HEK293 (cell line): Measurements from ENCODE around the gene MCF2L.

Experiments
- CTCF ChIA-PET: fragments of 350-600 bp; formaldehyde crosslinking; extraction: SDS; loops from one replicate; lab custom pipeline; 2021; ENCODE audit warnings: antibody characterized with exemption; lab: Yijun Ruan, JAX
- POLR2A ChIA-PET: fragments of 300-600 bp; formaldehyde crosslinking; extraction: SDS; loops from one replicate; lab custom pipeline; 2020; ENCODE audit warnings: antibody characterized with exemption, inconsistent platforms; lab: Yijun Ruan, JAX
- H3K27ac ChIP-seq: fragments of 200-500 bp; sonication (Bioruptor generic); 2 replicates; pipeline ENCODE4 v1.5.1; 2014; ENCODE audit warnings: low read depth, low read length, control low read depth, inconsistent platforms; ENCODE audit errors: extremely low read depth
- H3K36me3 ChIP-seq, 2 experiments: fragments of 200-500 bp in 1 of 2; sonication (Bioruptor generic) in 1 of 2; 1 replicate in 1 of 2; 2 replicates in 1 of 2; pipeline ENCODE4 v1.5.1; 2014 to 2017; ENCODE audit warnings: inconsistent platforms in 2 of 2, low read length in 2 of 2; ENCODE audit not compliant: control insufficient read depth in 2 of 2, insufficient read depth in 1 of 2
- H3K4me1 ChIP-seq: fragments of 200-500 bp; sonication (Bioruptor generic); 2 replicates; pipeline ENCODE4 v1.5.1; 2014; ENCODE audit warnings: mild to moderate bottlenecking, low read length, inconsistent platforms; ENCODE audit not compliant: control insufficient read depth, insufficient read depth
- H3K4me3 ChIP-seq: 2 replicates; pipeline ENCODE4 v1.5.1; 2011; ENCODE audit warnings: low read depth, mild to moderate bottlenecking, control low read depth, low read length, moderate library complexity
- H3K9me3 ChIP-seq: fragments of 200-500 bp; sonication (Bioruptor generic); 2 replicates; pipeline ENCODE4 v1.5.1; 2014; ENCODE audit warnings: low read depth, low read length, inconsistent platforms; ENCODE audit not compliant: control insufficient read depth, insufficient read depth
- ATF2 ChIP-seq: fragments of 450-650 bp; formaldehyde crosslinking; IDR thresholded peaks from 2 replicates; pipeline ENCODE4 v1.5.1; 2016; ENCODE audit warnings: missing biosample characterization, missing genetic modification characterization, low read depth
- CTCF ChIP-seq: fragments of 450-650 bp; formaldehyde crosslinking; IDR thresholded peaks from 2 replicates; pipeline ENCODE4 v1.5.1; 2016; ENCODE audit warnings: missing biosample characterization, missing genetic modification characterization
- EGR2 ChIP-seq: fragments of 450-650 bp; formaldehyde crosslinking; IDR thresholded peaks from 2 replicates; pipeline ENCODE4 v1.5.1; 2016; ENCODE audit warnings: low read depth, missing biosample characterization, missing genetic modification characterization
- INSM2 ChIP-seq: fragments of 450-650 bp; formaldehyde crosslinking; IDR thresholded peaks from 2 replicates; pipeline ENCODE4 v1.5.1; 2016; ENCODE audit warnings: missing biosample characterization, missing genetic modification characterization
- PRDM1 ChIP-seq: fragments of 450-650 bp; formaldehyde crosslinking; IDR thresholded peaks from 2 replicates; pipeline ENCODE4; 2016; ENCODE audit warnings: missing biosample characterization, missing genetic modification characterization
- SCRT2 ChIP-seq: fragments of 450-650 bp; formaldehyde crosslinking; IDR thresholded peaks from 2 replicates; pipeline ENCODE4 v1.5.1; 2016; ENCODE audit warnings: missing biosample characterization, missing genetic modification characterization
- ZBTB8A ChIP-seq: fragments of 450-650 bp; formaldehyde crosslinking; IDR thresholded peaks from 2 replicates; pipeline ENCODE4 v1.5.1; 2016; ENCODE audit warnings: missing biosample characterization, missing genetic modification characterization
- ZFP37 ChIP-seq: fragments of 450-650 bp; formaldehyde crosslinking; IDR thresholded peaks from 2 replicates; pipeline ENCODE4 v1.5.1; 2016; ENCODE audit warnings: missing biosample characterization, missing genetic modification characterization
- ZIC2 ChIP-seq: fragments of 450-650 bp; formaldehyde crosslinking; IDR thresholded peaks from 2 replicates; pipeline ENCODE4 v1.5.1; 2016; ENCODE audit warnings: missing biosample characterization, missing genetic modification characterization
- ZNF146 ChIP-seq: fragments of 450-650 bp; formaldehyde crosslinking; IDR thresholded peaks from 2 replicates; pipeline ENCODE4 v1.5.1; 2016; ENCODE audit warnings: missing biosample characterization, missing genetic modification characterization
- ZNF175 ChIP-seq: fragments of 450-650 bp; formaldehyde crosslinking; IDR thresholded peaks from 2 replicates; pipeline ENCODE4 v1.5.1; 2016; ENCODE audit warnings: missing biosample characterization, missing genetic modification characterization
- ZNF302 ChIP-seq: fragments of 450-650 bp; formaldehyde crosslinking; IDR thresholded peaks from 2 replicates; pipeline ENCODE4 v1.5.1; 2016; ENCODE audit warnings: missing biosample characterization, missing genetic modification characterization, low read depth
- ZNF324 ChIP-seq: fragments of 450-650 bp; formaldehyde crosslinking; IDR thresholded peaks from 2 replicates; pipeline ENCODE4 v1.5.1; 2016; ENCODE audit warnings: missing biosample characterization, missing genetic modification characterization
- ZNF335 ChIP-seq: fragments of 450-650 bp; formaldehyde crosslinking; conservative IDR thresholded peaks from 2 replicates; pipeline ENCODE4 v1.5.1; 2016; ENCODE audit warnings: missing biosample characterization, missing genetic modification characterization
- ZNF391 ChIP-seq: fragments of 450-650 bp; formaldehyde crosslinking; IDR thresholded peaks from 2 replicates; pipeline ENCODE4 v1.5.1; 2016; ENCODE audit warnings: low read depth, missing biosample characterization, missing genetic modification characterization, borderline replicate concordance
- ZNF501 ChIP-seq: fragments of 450-650 bp; formaldehyde crosslinking; IDR thresholded peaks from 2 replicates; pipeline ENCODE4 v1.5.1; 2016; ENCODE audit warnings: missing biosample characterization, missing genetic modification characterization
- ZNF530 ChIP-seq: fragments of 450-650 bp; formaldehyde crosslinking; IDR thresholded peaks from 2 replicates; pipeline ENCODE4 v1.5.1; 2016; ENCODE audit warnings: low read depth, missing biosample characterization, missing genetic modification characterization
- ZNF548 ChIP-seq: fragments of 450-650 bp; formaldehyde crosslinking; IDR thresholded peaks from 2 replicates; pipeline ENCODE4 v1.5.1; 2016; ENCODE audit warnings: missing biosample characterization, missing genetic modification characterization
- ZNF558 ChIP-seq: fragments of 450-650 bp; formaldehyde crosslinking; IDR thresholded peaks from 2 replicates; pipeline ENCODE4 v1.5.1; 2016; ENCODE audit warnings: missing biosample characterization, missing genetic modification characterization
- ZNF624 ChIP-seq: fragments of 450-650 bp; formaldehyde crosslinking; IDR thresholded peaks from 2 replicates; pipeline ENCODE4 v1.5.1; 2017; ENCODE audit warnings: missing biosample characterization, missing genetic modification characterization
- ZNF660 ChIP-seq: fragments of 450-650 bp; IDR thresholded peaks from 2 replicates; pipeline ENCODE4 v1.5.1; 2018; ENCODE audit warnings: missing biosample characterization, mild to moderate bottlenecking, missing genetic modification characterization
- ZNF830 ChIP-seq: fragments of 450-650 bp; IDR thresholded peaks from 2 replicates; pipeline ENCODE4 v1.5.0; 2018; ENCODE audit warnings: missing biosample characterization, missing genetic modification characterization, low read depth, mild to moderate bottlenecking, moderate library complexity
- ZSCAN5A ChIP-seq: fragments of 450-650 bp; formaldehyde crosslinking; IDR thresholded peaks from 2 replicates; pipeline ENCODE4 v1.5.1; 2016; ENCODE audit warnings: missing biosample characterization, missing genetic modification characterization

MCF2L gene

GRCh38 chr13:113087923-113088690 is 119.1 kb downstream of the MCF2L start:
- Histone ChIP-seq H3K27ac (no peak overlapping the region), H3K36me3 (peaks cover 0 to 15% of the 10 kb centered on the region in 2 experiments; a peak in 1 of 3 replicates), H3K9me3 (no peaks in the 10 kb centered on the region), H3K4me3 (no peak overlapping the region), H3K4me1 (no peaks in the 10 kb centered on the region; the same call in 1 of the 2 replicates)
- TF ChIP-seq ZNF530 (no peak), ZNF335 (no peak), ZNF624 (no peak), INSM2 (tag by site-specific recombination) (no peak), ZNF830 (no peak), EGR2 (tag by site-specific recombination) (no peak), CTCF (tag by site-specific recombination) (no peak), ZNF175 (tag by site-specific recombination) (no peak)
- ChIA-PET CTCF (no interaction called here), POLR2A (no interaction called here)

- Histone ChIP-seq H3K4me1 (no peaks in the 10 kb centered on the region; the same call in 1 of the 2 replicates), H3K36me3 (peaks cover 0 to 15% of the 10 kb centered on the region in 2 experiments; a peak in 1 of 3 replicates), H3K27ac (no peak overlapping the region), H3K4me3 (no peak overlapping the region), H3K9me3 (no peaks in the 10 kb centered on the region)
- TF ChIP-seq ZNF660, result no peak
- TF ChIP-seq ATF2 (tag by site-specific recombination), result no peak
- TF ChIP-seq SCRT2 (tag by site-specific recombination), result no peak
- TF ChIP-seq ZNF302 (tag by site-specific recombination), result no peak
- CTCF ChIA-PET, result interaction anchor here (0.6 kb wide), 1 partner anchor 427 kb away, joined by 3 read pairs; no protein-coding TSS in a partner anchor
- POLR2A ChIA-PET, result no interaction called here
Observed at GRCh38 chr13:113088691-113089020, 119.6 kb downstream of the MCF2L start.

GRCh38 chr13:113089693-113090414 is 120.8 kb downstream of the MCF2L start:
- TF ChIP-seq PRDM1 (tag by site-specific recombination) (no peak), ZNF146 (no peak), ZNF558 (tag by site-specific recombination) (no peak), ZNF324 (tag by site-specific recombination) (no peak), ZFP37 (tag by site-specific recombination) (no peak), ZNF501 (tag by site-specific recombination) (no peak), ZNF391 (tag by site-specific recombination) (no peak), ZSCAN5A (tag by site-specific recombination) (no peak), ZBTB8A (no peak), ZIC2 (tag by site-specific recombination) (no peak), ZNF548 (tag by site-specific recombination) (no peak)
- Histone ChIP-seq H3K27ac (no peak overlapping the region), H3K4me3 (no peak overlapping the region), H3K36me3 (peaks cover 0 to 15% of the 10 kb centered on the region in 2 experiments; a peak in 1 of 3 replicates), H3K9me3 (no peaks in the 10 kb centered on the region), H3K4me1 (no peaks in the 10 kb centered on the region)
- ChIA-PET POLR2A (no interaction called here), CTCF (interaction anchor here (0.7 kb wide), 1 partner anchor 89 kb away, joined by 3 read pairs; no protein-coding TSS in a partner anchor)
